NB4 (cell line): Measurements from ENCODE around the gene SYT14.

Experiments
- DNase-seq: peaks from one replicate; pipeline ENCODE4 v3.0.0; 2010; ENCODE audit warnings: low read depth
- H3K4me3 ChIP-seq: one replicate; pipeline ENCODE4 v1.5.1; 2011; ENCODE audit warnings: mild to moderate bottlenecking, low read depth, low read length, moderate library complexity
- CTCF ChIP-seq: IDR thresholded peaks from one replicate; pipeline ENCODE4 v1.5.1; 2012; ENCODE audit warnings: low read depth, low read length
- MAX ChIP-seq: IDR thresholded peaks from 2 replicates; pipeline ENCODE4 v1.6.1; 2011; ENCODE audit warnings: low read depth, low read length
- MYC ChIP-seq: IDR thresholded peaks from 2 replicates; pipeline ENCODE4 v1.6.1; 2011; ENCODE audit warnings: low read depth, low read length
- POLR2A ChIP-seq: IDR thresholded peaks from 2 replicates; pipeline ENCODE4 v1.6.1; 2011; ENCODE audit warnings: mild to moderate bottlenecking; ENCODE audit not compliant: insufficient read length; ENCODE audit errors: extremely low read depth

SYT14 gene

GRCh38 chr1:210053126-210053525 lies 115.1 kb downstream of the SYT14 start:
- H3K4me3 ChIP-seq: no peak overlapping the region
- TF ChIP-seq MAX (no peak), MYC (no peak), CTCF (no peak), POLR2A (no peak)
- DNase-seq: no peak

GRCh38 chr1:210057593-210057992 lies 119.6 kb downstream of the SYT14 start:
- no peak overlapping the region for H3K4me3 ChIP-seq
- no peak for DNase-seq
- TF ChIP-seq MYC (no peak), MAX (no peak)

- DNase-seq: no peak
- TF ChIP-seq POLR2A (no peak), MAX (no peak), MYC (no peak), CTCF (no peak)
- H3K4me3 ChIP-seq: no peak overlapping the region
Observed at GRCh38 chr1:210061992-210062391, 124.0 kb downstream of the SYT14 start.

- no peak overlapping the region for H3K4me3 ChIP-seq
- no peak for DNase-seq
- no peak for TF ChIP-seq POLR2A
- no peak for TF ChIP-seq MYC
- no peak for TF ChIP-seq MAX
- no peak for TF ChIP-seq CTCF
Observed at GRCh38 chr1:210070531-210070930, 132.5 kb downstream of the SYT14 start.

GRCh38 chr1:210072129-210072528 lies 134.1 kb downstream of the SYT14 start:
- no peak for DNase-seq
- no peak for TF ChIP-seq MAX
- TF ChIP-seq MYC: no peak
- TF ChIP-seq CTCF: no peak
- no peak for TF ChIP-seq POLR2A
- no peak overlapping the region for H3K4me3 ChIP-seq

- no peak for TF ChIP-seq MAX
- TF ChIP-seq MYC: no peak
- no peak for TF ChIP-seq CTCF
- TF ChIP-seq POLR2A: no peak
- DNase-seq: no peak
- no peak overlapping the region for H3K4me3 ChIP-seq
Observed at GRCh38 chr1:210072896-210073504, 135.0 kb downstream of the SYT14 start.
